Nephron (organoid): ENCODE data around the gene WDR20.

ENCODE experiments used
- H3K27ac Mint-ChIP-seq, 3 experiments: 2 replicates each; pipeline ENCODE4 v1.8.0; 2020; ENCODE audit warnings: mixed read lengths in 3 of 3, mild to moderate bottlenecking in 2 of 3, moderate library complexity in 1 of 3
- H3K27me3 Mint-ChIP-seq: 2 replicates; pipeline ENCODE4 v1.8.0; 2021; ENCODE audit warnings: low read depth, mild to moderate bottlenecking, moderate library complexity, mixed read lengths
- H3K36me3 Mint-ChIP-seq: 2 replicates; pipeline ENCODE4 v1.8.0; 2020; ENCODE audit warnings: low read depth, mixed read lengths
- H3K4me1 Mint-ChIP-seq: 2 replicates; pipeline ENCODE4 v1.8.0; 2020; ENCODE audit warnings: mixed read lengths
- H3K4me3 Mint-ChIP-seq, 3 experiments: 2 replicates each; pipeline ENCODE4 v1.8.0; 2020; ENCODE audit warnings: mild to moderate bottlenecking in 3 of 3, mixed read lengths in 3 of 3, moderate library complexity in 2 of 3
- H3K9me3 Mint-ChIP-seq: 2 replicates; pipeline ENCODE4 v1.8.0; 2020; ENCODE audit warnings: mixed read lengths
- CTCF ChIP-seq, 3 experiments: fragments of 200-600 bp; sonication (generic); IDR thresholded peaks; one replicate each; pipeline ENCODE4 v1.5.0; 2021; ENCODE audit warnings: antibody characterized with exemption in 3 of 3; ENCODE audit not compliant: unreplicated experiment in 3 of 3

Gene WDR20

GRCh38 chr14:102205560-102205959 is 65.9 kb downstream of the WDR20 start:
- Mint-ChIP-seq H3K4me1 (peaks cover 16% of the 10 kb centered on the region), H3K36me3 (peaks cover 50% of the 10 kb centered on the region), H3K27me3 (no peaks in the 10 kb centered on the region), H3K9me3 (no peaks in the 10 kb centered on the region), H3K27ac (no peak overlapping the region), H3K4me3 (no peak overlapping the region)
- TF ChIP-seq CTCF (IDR thresholded peaks at IDR 0.05; ENCODE audit: unreplicated experiment in 3 of 3), result no peak

- no peak for TF ChIP-seq CTCF (IDR thresholded peaks at IDR 0.05; ENCODE audit: unreplicated experiment in 3 of 3)
- no peak overlapping the region for H3K4me3 Mint-ChIP-seq
- H3K27me3 Mint-ChIP-seq, result no peaks in the 10 kb centered on the region
- H3K27ac Mint-ChIP-seq, result peak overlapping the region in 1 of 3 experiments; percentile 58
- peaks cover 50% of the 10 kb centered on the region for H3K36me3 Mint-ChIP-seq
- peaks cover 5% of the 10 kb centered on the region for H3K4me1 Mint-ChIP-seq
- no peaks in the 10 kb centered on the region for H3K9me3 Mint-ChIP-seq
Observed at GRCh38 chr14:102206918-102207317, 67.2 kb downstream of the WDR20 start.

- Mint-ChIP-seq H3K27ac (no peak overlapping the region), H3K9me3 (no peaks in the 10 kb centered on the region), H3K36me3 (peaks cover 50% of the 10 kb centered on the region), H3K27me3 (no peaks in the 10 kb centered on the region), H3K4me3 (no peak overlapping the region), H3K4me1 (peaks cover 5% of the 10 kb centered on the region)
- TF ChIP-seq CTCF (IDR thresholded peaks at IDR 0.05; ENCODE audit: unreplicated experiment in 3 of 3), result no peak
Observed at GRCh38 chr14:102207831-102208365, 68.2 kb downstream of the WDR20 start.

- no peak overlapping the region for H3K27ac Mint-ChIP-seq
- H3K27me3 Mint-ChIP-seq, result no peaks in the 10 kb centered on the region
- H3K4me1 Mint-ChIP-seq, result peaks cover 5% of the 10 kb centered on the region
- no peak for TF ChIP-seq CTCF (IDR thresholded peaks at IDR 0.05; ENCODE audit: unreplicated experiment in 3 of 3)
- H3K9me3 Mint-ChIP-seq, result no peaks in the 10 kb centered on the region
- no peak overlapping the region for H3K4me3 Mint-ChIP-seq
- H3K36me3 Mint-ChIP-seq, result peaks cover 50% of the 10 kb centered on the region
Observed at GRCh38 chr14:102208741-102209140, 69.0 kb downstream of the WDR20 start.

GRCh38 chr14:102209224-102209966 is 69.7 kb downstream of the WDR20 start:
- Mint-ChIP-seq H3K27me3 (no peaks in the 10 kb centered on the region), H3K4me1 (peaks cover 5% of the 10 kb centered on the region), H3K9me3 (no peaks in the 10 kb centered on the region), H3K36me3 (peaks cover 43% of the 10 kb centered on the region), H3K27ac (peak overlapping the region in 2 of 3 experiments; percentile 6 to 52), H3K4me3 (no peak overlapping the region)
- TF ChIP-seq CTCF (IDR thresholded peaks at IDR 0.05; ENCODE audit: unreplicated experiment in 3 of 3), result peak in 2 of 3 experiments; percentile 36 to 46
